Fibroblast of skin of abdomen (primary cell): ENCODE data around the gene ALLC.
"Not testable (repeated sequence)": the region's sequence is repeated elsewhere in the genome, so short reads cannot be mapped to it uniquely, and the experiment has no call there.

Experiments used
- DNase-seq: peaks from one replicate; pipeline ENCODE4 v3.0.0-alpha.2; 2013

The ALLC gene

DNA sequence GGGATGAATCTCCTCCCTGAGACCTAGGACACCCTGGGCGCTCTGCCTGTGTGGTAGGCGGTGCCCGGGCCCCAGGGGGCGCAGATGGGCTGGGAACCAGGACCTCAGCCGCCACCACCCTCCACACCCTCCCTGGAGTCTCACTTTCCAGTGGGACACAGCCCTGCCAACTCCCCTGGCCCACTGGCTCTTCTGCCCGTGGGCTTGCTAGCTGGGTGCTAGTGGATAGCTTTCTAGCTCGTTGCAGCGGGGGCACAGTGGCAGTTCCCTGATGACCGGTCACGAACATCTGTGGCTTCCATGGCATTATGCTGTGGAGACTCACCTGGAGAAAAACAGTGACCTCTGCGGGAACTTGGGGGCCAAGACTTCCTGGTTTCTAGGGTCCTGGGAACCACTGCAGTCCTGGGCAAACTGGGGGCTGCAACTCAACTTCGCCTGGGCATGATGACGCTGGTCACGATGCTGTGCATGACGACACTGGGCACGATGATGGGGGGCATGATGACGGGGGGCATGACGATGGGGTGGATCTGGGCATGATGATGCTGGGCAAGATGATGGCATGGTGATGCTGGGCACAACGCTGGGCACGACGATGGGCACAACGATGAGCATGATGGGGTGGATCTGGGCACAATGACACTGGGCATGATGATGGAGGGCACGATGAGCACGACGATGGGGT is 31.0 kb upstream of the ALLC start:
- no peak for DNase-seq

GRCh38 chr2:3627500-3628100 is 30.4 kb upstream of the ALLC start:
- no peak for DNase-seq

- no peak for DNase-seq
These were observed 29.7 kb upstream of the ALLC start for GRCh38 chr2:3628241-3628679.

- no peak for DNase-seq
These were observed 29.2 kb upstream of the ALLC start for GRCh38 chr2:3628800-3629199.

GRCh38 chr2:3630631-3631030 is 27.4 kb upstream of the ALLC start:
- DNase-seq: no peak

DNA sequence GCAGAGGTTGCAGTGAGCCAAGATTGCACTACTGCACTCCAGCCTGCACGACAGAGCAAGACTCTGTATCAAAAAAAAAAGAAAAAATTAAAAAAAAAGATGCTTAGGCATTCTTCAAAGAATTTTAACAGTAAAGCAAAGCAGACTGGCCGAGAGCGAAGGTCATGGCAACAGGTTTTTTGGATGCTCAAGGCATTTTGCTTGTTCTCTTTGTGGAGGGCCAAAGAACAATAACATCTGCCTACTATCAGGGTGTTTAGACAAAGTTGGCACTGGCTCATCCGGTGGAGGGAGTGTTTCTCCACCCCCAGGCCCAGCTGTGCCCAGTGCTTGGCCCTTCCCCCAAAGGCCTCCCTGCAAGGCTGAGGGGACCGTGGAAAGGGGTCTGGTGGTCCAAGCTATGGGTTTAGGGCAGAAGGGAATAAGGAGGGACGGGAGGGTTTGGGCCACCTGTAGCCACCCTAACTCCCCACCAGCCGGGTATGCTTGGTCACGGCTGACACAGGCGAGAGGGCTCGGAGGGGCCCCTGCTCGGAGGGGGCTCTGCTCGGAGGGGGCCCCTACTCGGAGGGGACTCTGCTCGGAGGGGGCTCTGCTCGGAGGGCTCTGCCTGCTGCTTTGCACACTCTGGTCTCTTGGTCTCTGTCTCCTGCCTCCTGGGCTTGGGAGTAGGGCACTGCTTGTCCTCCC is 26.7 kb upstream of the ALLC start:
- no peak for DNase-seq

DNA sequence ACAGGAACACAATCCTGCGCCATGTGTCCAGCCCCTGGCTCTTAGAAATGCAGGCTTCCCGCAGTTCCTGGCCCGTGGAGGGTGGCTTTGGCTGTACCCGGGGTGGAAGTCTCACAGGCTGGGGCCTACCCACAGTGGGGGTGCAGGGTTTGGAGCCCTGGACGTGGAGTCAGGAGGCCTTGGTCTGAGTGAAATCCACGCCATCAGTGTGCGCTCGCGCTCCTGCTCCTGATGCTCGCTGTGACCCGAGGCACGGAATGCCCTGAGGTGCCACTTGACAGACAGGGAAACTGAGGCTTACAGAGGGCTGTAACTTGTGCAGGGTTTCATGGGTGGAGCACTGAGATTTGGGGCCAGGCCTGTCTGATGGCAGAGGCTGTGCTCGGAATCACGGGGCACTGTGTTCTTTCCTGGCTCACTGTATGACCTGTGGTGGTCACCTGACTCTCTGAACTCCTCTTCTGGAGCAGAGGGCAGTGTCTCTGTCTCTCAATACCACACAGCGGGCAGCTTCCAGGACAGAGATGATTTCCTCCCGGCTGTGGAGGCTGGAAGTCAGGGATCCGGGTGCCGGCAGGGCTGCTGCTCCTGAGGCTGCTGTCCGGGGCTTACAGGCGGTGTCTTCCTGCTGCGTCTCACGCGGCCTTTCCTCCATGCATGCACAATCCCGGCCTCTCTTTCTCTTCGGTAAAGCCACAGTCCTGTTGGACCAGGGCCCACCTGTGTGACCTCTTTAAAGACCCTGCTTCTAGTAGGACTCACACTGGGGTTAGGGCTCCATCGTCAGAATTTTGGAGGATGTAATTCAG is 25.9 kb upstream of the ALLC start:
- DNase-seq: no peak

GRCh38 chr2:3633089-3633981 is 24.7 kb upstream of the ALLC start:
- DNase-seq: peak; percentile 23

DNA sequence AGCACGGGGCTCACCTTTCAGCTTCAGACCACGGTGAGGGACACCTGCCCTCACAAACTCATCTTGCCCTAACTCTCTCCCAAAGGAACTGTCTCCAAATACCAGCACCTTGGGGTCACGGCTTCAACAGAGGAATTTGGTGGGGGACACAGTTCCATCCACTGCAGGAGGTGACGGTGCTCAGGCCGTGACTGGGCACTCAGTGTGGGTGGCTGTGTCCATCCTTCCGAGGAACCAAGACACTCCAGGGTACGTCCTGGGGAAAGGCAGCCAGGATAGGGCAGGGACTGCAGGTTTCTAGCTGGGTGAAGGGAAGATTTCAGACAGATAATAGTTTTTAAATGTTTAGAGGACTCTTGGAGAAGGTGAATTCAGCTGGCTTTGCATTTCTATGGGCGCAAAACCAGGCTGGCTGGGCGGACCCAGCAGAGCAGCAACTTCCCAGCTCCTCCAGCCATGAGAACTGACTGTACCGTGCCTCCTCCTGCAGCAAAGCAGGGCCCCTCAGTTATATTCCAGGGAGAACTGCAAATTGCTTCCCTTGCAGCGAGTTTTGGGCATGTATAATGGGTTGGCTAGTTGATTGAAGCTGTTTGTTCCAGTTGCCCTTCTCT is 23.9 kb upstream of the ALLC start:
- DNase-seq: no peak

- DNase-seq: no peak
These were observed 23.3 kb upstream of the ALLC start for GRCh38 chr2:3634596-3635121.

GRCh38 chr2:3635171-3635974 is 22.6 kb upstream of the ALLC start:
- DNase-seq: no peak

DNA sequence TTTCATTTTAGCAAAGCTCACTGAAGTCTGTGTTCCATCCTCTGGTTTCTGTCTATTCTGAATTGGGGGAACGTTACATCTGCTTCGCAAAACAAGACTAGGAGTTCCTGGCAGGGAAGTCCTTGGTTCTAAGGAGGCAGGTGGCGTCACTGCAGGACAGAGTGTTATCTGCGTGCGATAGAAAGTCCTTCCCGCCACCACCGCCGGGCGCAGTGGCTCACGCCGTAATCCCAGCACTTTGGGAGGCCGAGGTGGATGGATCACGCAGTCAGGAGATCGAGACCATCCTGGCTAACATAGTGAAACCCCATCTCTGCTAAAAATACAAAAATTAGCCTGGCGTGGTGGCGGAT is 22.0 kb upstream of the ALLC start:
- not testable (repeated sequence) for DNase-seq

GRCh38 chr2:3636586-3637310 is 21.3 kb upstream of the ALLC start:
- DNase-seq: no peak

DNA sequence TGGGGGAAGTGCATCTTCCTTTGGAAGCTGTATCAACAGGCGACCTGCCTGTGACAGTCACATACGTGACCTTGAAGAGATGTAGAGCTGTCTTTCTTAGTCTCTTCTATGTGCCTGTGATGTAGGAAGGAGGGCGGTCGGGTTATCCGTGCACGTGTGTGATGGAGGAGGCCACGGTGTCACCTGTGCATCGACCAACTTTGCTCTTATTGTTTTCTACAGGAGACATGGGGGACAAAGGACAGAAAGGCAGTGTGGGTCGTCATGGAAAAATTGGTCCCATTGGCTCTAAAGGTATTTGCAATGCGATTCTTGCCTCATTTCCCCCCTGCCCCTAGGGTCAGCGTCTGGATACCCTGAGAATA is 20.7 kb upstream of the ALLC start:
- DNase-seq: no peak

- no peak for DNase-seq
These were observed 20.1 kb upstream of the ALLC start for GRCh38 chr2:3637692-3638455.

DNA sequence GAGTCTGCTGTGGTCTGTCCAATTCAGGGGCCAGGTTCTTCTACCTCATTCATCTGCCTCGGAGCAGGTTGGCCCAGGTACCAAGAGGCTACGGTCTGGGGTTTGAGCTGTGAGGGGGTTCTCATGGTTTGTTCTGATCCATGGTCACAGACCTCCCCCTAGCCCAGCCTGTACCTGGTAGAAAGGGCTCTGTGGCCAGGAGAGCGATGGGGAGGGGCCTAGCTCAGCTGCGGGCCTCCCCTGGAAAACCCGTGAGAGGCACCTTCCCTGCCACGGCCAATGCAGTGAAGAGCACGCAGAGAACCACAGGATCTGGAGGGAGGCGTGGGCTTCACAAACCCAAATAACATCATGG is 19.6 kb upstream of the ALLC start:
- no peak for DNase-seq

DNA sequence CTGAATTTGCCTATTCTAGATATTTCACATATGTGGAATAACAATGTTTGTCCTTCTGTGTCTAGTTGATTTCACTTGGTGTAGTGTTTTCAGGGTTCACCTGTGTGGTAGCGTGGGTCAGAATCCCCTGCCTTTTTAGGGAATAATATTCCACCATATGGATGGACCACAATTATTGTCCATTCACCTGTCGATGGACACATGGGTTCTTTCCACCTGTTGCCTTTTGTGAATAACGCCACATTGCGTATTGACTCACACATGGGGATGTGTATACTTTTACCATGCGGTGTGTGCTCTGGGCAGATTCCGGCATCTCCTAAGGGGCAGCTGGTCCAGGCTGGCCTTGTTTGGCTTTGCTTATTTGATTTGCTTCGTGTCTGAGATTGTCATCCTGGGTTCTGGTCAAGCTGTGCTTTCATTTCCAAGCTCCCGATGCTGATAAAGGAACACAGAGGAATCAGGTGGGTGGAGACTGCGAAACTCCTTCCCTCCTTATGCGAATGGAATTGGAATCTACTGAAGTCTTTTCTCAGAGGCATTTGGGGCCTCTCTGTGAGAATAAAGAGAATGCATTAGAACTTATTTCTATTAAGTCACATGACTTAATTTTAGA is 18.9 kb upstream of the ALLC start:
- no peak for DNase-seq

DNA sequence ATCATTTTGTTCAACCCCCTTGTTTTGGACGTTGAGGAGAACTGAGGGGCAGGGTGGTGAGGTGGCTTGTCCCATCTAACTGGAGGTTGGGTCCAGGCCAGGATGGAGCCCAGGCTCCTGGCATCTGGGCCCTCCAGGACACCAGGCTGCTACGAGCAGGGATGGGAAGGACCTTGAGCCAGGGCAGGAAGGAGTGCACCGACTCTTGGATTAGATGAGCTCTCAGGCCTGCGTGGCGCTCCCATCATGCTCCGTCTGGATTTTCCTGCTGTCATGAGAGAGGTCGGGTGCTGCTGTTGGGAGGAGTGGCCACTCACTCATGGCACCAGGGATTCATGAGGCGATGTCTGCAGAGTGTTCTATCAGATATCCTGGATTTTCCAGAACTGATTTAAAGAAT is 18.3 kb upstream of the ALLC start:
- no peak for DNase-seq

- no peak for DNase-seq
These were observed 16.8 kb upstream of the ALLC start for GRCh38 chr2:3641181-3641580.
